ENCODE measurements around the gene DSTYK.

DSTYK gene

DNA sequence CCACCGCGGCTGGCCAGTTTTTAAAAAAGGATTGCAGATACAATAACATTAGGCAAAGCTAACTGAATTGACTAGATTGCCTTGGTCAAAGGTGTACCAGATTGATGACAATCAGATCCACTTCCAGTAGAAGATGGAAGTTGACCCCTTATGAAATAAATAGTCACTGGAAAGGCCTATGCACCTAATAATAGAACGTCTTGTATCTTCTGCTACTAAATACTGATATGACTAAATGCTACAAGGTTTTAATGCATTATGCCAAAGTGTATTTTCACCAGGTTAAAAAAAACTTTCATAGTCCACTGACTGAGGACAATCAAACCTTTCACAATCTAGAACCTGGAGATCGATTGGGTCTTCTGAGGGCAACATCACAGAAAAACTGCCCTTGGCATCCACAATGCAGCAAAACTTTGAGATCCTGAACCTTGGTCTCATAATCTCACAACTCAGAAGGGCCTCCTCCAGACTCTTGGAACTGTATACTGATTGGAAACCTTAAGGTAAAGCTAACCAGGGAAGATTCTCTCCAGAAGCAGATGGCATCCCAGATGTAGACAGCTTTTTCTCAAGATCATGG, 82.0 kb downstream of the DSTYK start:
- DNase-seq (ENCODE audit: low read depth, low spot score), result no peak

DNA sequence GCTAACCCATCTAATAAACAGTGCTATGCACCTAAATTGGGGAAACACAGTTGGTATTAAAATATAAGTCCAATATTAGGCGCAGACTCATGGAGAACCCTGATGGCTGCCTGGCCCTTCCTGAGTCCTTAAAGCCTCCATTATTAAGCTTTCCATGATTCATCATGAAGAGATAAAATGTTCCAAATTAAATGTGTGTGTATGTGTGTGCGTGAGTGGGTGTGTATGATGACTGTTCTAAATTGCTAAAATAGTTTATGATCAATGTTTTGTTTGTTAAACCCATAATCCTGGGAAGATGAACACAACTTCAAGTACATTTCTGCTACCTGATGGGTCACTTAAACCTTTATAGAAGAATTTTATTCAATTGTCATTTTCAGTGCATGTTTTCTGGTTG, 83.5 kb downstream of the DSTYK start:
- no peak for DNase-seq (ENCODE audit: low read depth, low spot score)

DNA sequence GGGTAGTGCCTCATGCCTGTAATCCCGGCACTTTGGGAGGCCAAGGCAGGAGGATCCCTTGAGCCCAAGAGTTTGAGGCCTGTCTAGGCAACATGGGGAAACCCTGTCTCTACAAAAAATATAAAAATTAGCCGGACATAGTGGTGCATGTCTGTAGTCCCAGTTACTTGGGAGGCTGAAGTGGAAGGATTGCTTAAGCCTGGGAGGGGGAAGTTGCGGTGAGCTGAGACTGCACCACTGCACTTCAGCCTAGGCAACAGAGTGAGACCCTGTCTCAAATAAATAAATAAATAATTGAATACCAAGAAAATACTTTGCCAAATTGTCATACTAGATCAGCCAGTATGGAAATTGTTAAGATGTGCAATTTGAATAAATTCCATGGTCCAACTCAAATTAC, 83.9 kb downstream of the DSTYK start:
- no peak for DNase-seq (ENCODE audit: low read depth, low spot score)

- DNase-seq (ENCODE audit: low read depth, low spot score), result no peak
Observed at GRCh38 chr1:205124726-205125125, 86.8 kb downstream of the DSTYK start.

DNA sequence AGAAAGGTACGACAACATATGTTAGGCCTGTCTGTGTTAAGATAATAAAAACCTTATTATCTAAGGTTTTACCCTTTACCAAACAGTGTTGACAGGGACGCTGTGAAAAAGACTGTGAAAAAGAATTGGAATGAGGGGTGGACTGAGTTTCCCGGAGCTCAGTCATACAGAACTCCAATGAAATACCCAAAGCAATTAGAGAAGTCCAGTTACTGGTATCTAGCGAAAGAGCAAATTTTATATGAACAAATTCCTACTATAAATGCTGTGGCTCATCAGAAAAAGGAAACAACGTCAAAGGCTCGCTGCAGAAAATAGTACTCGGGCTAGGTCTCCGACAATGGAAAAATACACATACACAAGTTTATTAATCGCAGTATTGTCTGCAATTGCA, 89.0 kb downstream of the DSTYK start:
- no peak for DNase-seq (ENCODE audit: low read depth, low spot score)

- peak; percentile 96 for DNase-seq (ENCODE audit: low read depth, low spot score)
Observed at GRCh38 chr1:205121660-205122488, 89.6 kb downstream of the DSTYK start, which contains the start of gene RBBP5. RBBP5 (minus strand) TSS chr1:205121978; CDS start chr1:205121873, 105 bp downstream.

DNA sequence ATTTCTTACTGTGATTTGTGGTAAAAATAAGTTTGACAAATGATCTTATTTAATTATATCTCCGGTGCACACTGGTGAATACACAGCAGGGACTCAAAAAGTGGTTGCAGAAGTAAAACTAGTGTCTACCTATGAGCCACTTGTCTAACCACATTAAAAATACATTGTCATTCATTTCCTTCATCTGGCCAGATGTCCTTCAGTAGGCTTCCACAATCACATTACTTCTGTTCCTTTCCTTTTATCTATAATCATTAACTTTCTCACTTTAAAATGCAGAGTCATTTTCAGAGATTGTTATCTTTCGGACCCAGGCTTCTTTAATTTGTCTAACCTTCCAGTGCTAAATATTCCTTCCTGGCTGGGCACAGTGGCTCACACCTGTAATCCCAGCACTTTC, 92.8 kb downstream of the DSTYK start:
- DNase-seq (ENCODE audit: low read depth, low spot score), result no peak

DNA sequence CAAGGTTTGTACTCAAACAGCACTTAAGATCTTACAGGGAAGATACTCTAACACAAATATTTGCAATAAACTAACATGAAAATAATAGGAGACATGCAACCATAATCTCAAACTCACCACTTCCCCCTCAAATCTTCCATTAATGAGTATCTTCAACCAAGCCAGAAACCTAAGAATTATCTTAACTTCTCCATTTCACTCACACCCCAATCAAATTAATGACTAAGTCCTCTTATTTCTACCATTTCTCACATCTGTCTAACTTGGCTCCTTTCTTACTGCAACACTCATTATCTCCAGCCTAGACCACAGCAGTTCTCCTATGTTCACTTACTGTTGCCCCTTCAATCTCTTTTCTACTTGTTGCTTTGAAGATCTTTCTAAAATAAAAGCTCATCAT, 100.1 kb downstream of the DSTYK start:
- DNase-seq (ENCODE audit: low read depth, low spot score), result no peak

DNA sequence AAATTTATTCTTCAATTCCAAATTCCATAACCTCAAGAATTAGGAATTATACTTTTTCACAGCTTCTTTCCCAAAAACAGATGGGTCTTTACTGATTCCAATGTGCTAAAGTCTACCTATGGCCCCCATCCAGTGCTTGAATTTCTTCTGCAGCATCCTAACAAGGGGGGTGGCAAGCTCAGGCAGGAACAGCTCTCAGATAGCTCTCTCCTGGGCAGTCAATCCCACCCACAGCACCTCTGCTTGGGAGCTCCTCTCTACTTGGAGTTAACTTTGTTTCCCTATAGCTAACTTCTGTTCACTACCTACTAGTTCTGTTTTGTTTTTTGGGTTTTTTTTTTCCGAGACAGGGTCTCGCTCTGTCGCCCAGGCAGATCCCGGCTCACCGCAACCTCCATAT, 101.8 kb downstream of the DSTYK start:
- no peak for DNase-seq (ENCODE audit: low read depth, low spot score)

DNA sequence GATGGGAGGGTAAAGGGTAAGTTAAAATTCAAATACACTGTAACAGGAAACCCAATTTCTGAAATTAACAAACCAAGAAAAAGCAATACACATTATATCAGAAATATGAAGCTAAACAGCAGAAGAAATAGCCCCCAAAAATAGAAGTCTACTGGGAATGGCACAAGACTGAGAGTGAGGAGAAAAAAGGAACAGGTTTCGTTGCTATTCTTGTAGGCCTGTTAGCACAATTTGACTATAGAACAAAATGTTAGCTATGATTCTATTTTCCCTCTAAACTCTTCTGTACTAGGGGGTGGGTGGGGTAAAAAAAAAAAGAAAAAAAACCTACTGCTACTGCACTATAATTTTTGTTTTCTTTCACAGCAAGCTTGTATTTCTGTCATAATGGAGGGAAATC, 102.2 kb downstream of the DSTYK start:
- no peak for DNase-seq (ENCODE audit: low read depth, low spot score)

DNA sequence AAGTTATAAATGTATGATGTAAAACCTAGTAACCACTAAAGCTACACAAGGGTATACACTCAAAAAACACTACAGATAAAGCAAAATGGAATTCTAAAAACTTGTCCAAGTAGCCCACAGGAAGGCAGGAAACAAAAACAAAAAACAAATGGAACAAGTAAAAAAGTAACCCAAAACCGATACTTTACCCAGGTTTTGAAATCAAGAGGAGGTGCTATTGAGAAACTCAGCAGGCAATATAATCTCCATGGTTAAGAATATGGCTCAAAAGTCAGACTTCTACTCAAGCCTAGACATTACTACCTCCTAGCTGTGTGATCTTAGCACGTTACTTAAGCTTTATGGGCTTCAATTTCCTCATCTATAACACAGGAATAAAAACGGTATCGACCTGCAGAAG, 103.0 kb downstream of the DSTYK start:
- DNase-seq (ENCODE audit: low read depth, low spot score), result no peak

- no peak for DNase-seq (ENCODE audit: low read depth, low spot score)
Observed at GRCh38 chr1:205107327-205107726, 104.2 kb downstream of the DSTYK start.

DNA sequence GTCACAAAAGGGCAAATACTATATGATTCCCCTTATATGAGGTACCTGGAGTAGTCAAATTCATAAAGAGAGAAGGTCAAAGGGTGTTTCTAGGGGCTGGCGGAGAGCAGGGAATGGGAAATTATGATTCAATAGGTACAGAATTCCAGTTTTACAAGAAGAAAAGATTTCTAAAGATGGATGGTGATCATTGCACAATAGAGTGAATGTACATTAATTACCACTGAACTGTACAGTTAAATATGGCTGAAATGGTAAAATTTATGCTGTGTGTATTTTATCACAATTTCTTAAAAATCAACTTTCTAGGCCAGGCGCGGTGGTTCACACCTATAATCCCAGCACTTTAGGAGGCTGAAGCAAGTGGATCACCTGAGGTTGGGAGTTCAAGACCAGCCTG, 109.1 kb downstream of the DSTYK start:
- no peak for DNase-seq (ENCODE audit: low read depth, low spot score)

DNA sequence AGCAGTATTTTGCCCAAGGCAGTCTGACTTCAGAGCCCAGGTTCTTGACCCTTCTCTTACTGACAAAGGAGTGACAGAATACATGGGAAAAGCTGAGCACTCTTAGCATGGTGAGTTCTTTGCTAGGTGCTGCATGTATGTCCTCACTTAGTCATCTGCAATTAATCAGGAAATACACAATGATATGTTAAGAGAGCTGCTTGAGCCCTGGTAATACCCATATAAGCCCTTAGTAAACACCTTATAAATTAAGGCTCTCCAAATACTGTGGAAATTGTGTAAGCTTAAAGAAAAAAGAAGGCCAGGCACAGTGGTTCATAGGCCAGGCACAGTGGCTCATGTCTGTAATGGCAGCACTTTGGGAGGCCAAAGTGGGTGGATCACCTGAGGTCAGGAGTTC, 113.3 kb downstream of the DSTYK start:
- no peak for DNase-seq (ENCODE audit: low read depth, low spot score)

- DNase-seq (ENCODE audit: low read depth, low spot score), result no peak
Observed at GRCh38 chr1:205095422-205095821, 116.1 kb downstream of the DSTYK start.

Data from smooth muscle cell of the brain vasculature (primary cell).